ENCODE measurements around the gene TBXAS1. TPM values are rescaled to one million over a fixed set of nuclear protein-coding genes. Genes with fewer than 3 reads are reported as not detected.
"Not testable (repeated sequence)": the region's sequence is repeated elsewhere in the genome, so short reads cannot be mapped to it uniquely, and the experiment has no call there.

TBXAS1 gene
- polyA plus RNA-seq, 3 donors, result 25.6 to 26.7 (median 26.5) TPM

GRCh38 chr7:139909379-139910050 is 80.5 kb downstream of the TBXAS1 start:
- no peak for DNase-seq (ENCODE audit: low read depth in 3 of 3, low spot score in 2 of 3)

GRCh38 chr7:139913021-139913844 is 84.2 kb downstream of the TBXAS1 start:
- no peak for DNase-seq (ENCODE audit: low read depth in 3 of 3, low spot score in 2 of 3)

GRCh38 chr7:139913845-139914135 is 84.7 kb downstream of the TBXAS1 start:
- no peak for DNase-seq (ENCODE audit: low read depth in 3 of 3, low spot score in 2 of 3)

- DNase-seq (ENCODE audit: low read depth in 3 of 3, low spot score in 2 of 3), result no peak
Measured at GRCh38 chr7:139914306-139915267, 85.5 kb downstream of the TBXAS1 start.

- DNase-seq (ENCODE audit: low read depth in 3 of 3, low spot score in 2 of 3), result no peak
Measured at GRCh38 chr7:139915268-139915863, 86.3 kb downstream of the TBXAS1 start.

- no peak for DNase-seq (ENCODE audit: low read depth in 3 of 3, low spot score in 2 of 3)
Measured at GRCh38 chr7:139915864-139916716, 87.0 kb downstream of the TBXAS1 start.

- no peak for DNase-seq (ENCODE audit: low read depth in 3 of 3, low spot score in 2 of 3)
Measured at GRCh38 chr7:139916717-139917395, 87.8 kb downstream of the TBXAS1 start.

- no peak for DNase-seq (ENCODE audit: low read depth in 3 of 3, low spot score in 2 of 3)
Measured at GRCh38 chr7:139917851-139918250, 88.8 kb downstream of the TBXAS1 start.

- no peak for DNase-seq (ENCODE audit: low read depth in 3 of 3, low spot score in 2 of 3)
Measured at GRCh38 chr7:139918480-139918879, 89.4 kb downstream of the TBXAS1 start.

GRCh38 chr7:139923090-139923489 is 94.0 kb downstream of the TBXAS1 start:
- no peak for DNase-seq (ENCODE audit: low read depth in 3 of 3, low spot score in 2 of 3)

- DNase-seq (ENCODE audit: low read depth in 3 of 3, low spot score in 2 of 3), result no peak
Measured at GRCh38 chr7:139924461-139924860, 95.4 kb downstream of the TBXAS1 start.

- not testable (repeated sequence) for DNase-seq (ENCODE audit: low read depth in 3 of 3, low spot score in 2 of 3)
Measured at GRCh38 chr7:139929221-139929620, 100.2 kb downstream of the TBXAS1 start.

GRCh38 chr7:139930286-139930965 is 101.4 kb downstream of the TBXAS1 start:
- DNase-seq (ENCODE audit: low read depth in 3 of 3, low spot score in 2 of 3), result no peak

GRCh38 chr7:139931190-139931934 is 102.3 kb downstream of the TBXAS1 start:
- no peak for DNase-seq (ENCODE audit: low read depth in 3 of 3, low spot score in 2 of 3)

- no peak for DNase-seq (ENCODE audit: low read depth in 3 of 3, low spot score in 2 of 3)
Measured at GRCh38 chr7:139932531-139932930, 103.5 kb downstream of the TBXAS1 start.

- no peak for DNase-seq (ENCODE audit: low read depth in 3 of 3, low spot score in 2 of 3)
Measured at GRCh38 chr7:139936760-139937310, 107.8 kb downstream of the TBXAS1 start.

- no peak for DNase-seq (ENCODE audit: low read depth in 3 of 3, low spot score in 2 of 3)
Measured at GRCh38 chr7:139937715-139938114, 108.7 kb downstream of the TBXAS1 start.

GRCh38 chr7:139940866-139941265 is 111.8 kb downstream of the TBXAS1 start:
- no peak for DNase-seq (ENCODE audit: low read depth in 3 of 3, low spot score in 2 of 3)

Measured in right renal cortex interstitium (tissue), 3 donors.